Osteocyte (in vitro differentiated cells): ENCODE measurements around the gene FSTL3. TPM values are rescaled to one million over a fixed set of nuclear protein-coding genes. Genes with fewer than 3 reads are reported as not detected.

Experiments
- DNase-seq: peaks from one replicate; pipeline ENCODE4 v3.0.0; 2021; ENCODE audit warnings: mixed read lengths; ENCODE audit not compliant: unreplicated experiment; ENCODE audit errors: extremely low spot score
- H3K27ac Mint-ChIP-seq: one replicate; pipeline ENCODE4 v1.8.0; 2021; ENCODE audit warnings: mild to moderate bottlenecking, mixed read lengths; ENCODE audit not compliant: unreplicated experiment
- H3K27me3 Mint-ChIP-seq: one replicate; pipeline ENCODE4 v1.8.0; 2021; ENCODE audit warnings: mixed read lengths; ENCODE audit not compliant: unreplicated experiment
- H3K36me3 Mint-ChIP-seq: one replicate; pipeline ENCODE4 v1.8.0; 2021; ENCODE audit warnings: mixed read lengths; ENCODE audit not compliant: unreplicated experiment
- H3K4me1 Mint-ChIP-seq: one replicate; pipeline ENCODE4 v1.8.0; 2021; ENCODE audit warnings: mixed read lengths; ENCODE audit not compliant: unreplicated experiment
- H3K4me3 Mint-ChIP-seq: one replicate; pipeline ENCODE4 v1.8.0; 2021; ENCODE audit warnings: mild to moderate bottlenecking, moderate library complexity, mixed read lengths; ENCODE audit not compliant: unreplicated experiment
- H3K9me3 Mint-ChIP-seq: one replicate; pipeline ENCODE4 v1.8.0; 2021; ENCODE audit warnings: mixed read lengths; ENCODE audit not compliant: unreplicated experiment
- total RNA-seq: library from RNA; stranded (reverse); gene quantifications from 2 replicates; pipeline ENCODE4 v1.2.1, GENCODE V29; 2021
- TF ChIP-seq, protein P1 (sequence below): fragments of 200-600 bp; sonication (generic); IDR thresholded peaks from 2 replicates; pipeline ENCODE4 v1.5.0; 2021; ENCODE audit warnings: antibody characterized with exemption, mild to moderate bottlenecking, moderate library complexity

Gene FSTL3
- total RNA-seq, 1 donor from 2014 or later = 109 TPM

DNA sequence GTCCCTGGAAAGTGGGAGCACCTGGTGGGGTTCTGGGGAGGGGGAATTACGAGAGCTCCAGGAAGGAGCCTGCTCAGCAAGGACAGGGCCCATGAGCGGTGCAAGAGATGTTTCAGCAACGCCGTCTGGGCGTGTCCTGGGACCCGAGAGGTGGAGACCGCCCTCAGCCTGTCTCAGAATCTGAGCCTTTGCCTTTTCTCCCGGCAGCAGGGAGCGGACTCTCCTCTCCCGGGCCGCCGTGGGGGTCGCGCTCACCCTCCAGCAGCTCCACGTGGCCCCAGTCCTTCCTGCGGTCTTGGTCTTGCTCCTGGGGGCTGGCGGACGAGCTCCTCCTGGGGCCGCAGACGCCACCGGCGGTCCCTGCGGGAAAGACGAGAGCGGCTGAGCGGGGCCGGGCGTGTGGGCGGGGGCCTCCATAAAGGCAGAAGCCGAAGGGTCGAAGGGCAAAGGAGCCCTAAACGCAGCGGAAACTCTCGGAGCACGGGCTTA, 43.6 kb upstream of the FSTL3 start:
- Mint-ChIP-seq H3K4me3 (peak overlapping the region; percentile 92), H3K36me3 (peaks cover 16% of the 10 kb centered on the region), H3K9me3 (no peaks in the 10 kb centered on the region), H3K4me1 (peaks cover 33% of the 10 kb centered on the region), H3K27ac (peak overlapping the region; percentile 86), H3K27me3 (no peaks in the 10 kb centered on the region)
- TF ChIP-seq, protein P1, sequence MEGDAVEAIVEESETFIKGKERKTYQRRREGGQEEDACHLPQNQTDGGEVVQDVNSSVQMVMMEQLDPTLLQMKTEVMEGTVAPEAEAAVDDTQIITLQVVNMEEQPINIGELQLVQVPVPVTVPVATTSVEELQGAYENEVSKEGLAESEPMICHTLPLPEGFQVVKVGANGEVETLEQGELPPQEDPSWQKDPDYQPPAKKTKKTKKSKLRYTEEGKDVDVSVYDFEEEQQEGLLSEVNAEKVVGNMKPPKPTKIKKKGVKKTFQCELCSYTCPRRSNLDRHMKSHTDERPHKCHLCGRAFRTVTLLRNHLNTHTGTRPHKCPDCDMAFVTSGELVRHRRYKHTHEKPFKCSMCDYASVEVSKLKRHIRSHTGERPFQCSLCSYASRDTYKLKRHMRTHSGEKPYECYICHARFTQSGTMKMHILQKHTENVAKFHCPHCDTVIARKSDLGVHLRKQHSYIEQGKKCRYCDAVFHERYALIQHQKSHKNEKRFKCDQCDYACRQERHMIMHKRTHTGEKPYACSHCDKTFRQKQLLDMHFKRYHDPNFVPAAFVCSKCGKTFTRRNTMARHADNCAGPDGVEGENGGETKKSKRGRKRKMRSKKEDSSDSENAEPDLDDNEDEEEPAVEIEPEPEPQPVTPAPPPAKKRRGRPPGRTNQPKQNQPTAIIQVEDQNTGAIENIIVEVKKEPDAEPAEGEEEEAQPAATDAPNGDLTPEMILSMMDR = no peak
- no peak for DNase-seq

- no peaks in the 10 kb centered on the region for H3K9me3 Mint-ChIP-seq
- peak; percentile 99 for DNase-seq
- peaks cover 15% of the 10 kb centered on the region for H3K36me3 Mint-ChIP-seq
- H3K4me3 Mint-ChIP-seq = peak within 1 kb of the TSS; percentile 92
- TF ChIP-seq, protein P1 = no peak
- peaks cover 32% of the 10 kb centered on the region for H3K4me1 Mint-ChIP-seq
- H3K27ac Mint-ChIP-seq = peak within 1 kb of the TSS; percentile 93
- no peaks in the 10 kb centered on the region for H3K27me3 Mint-ChIP-seq
These were observed 43.0 kb upstream of the FSTL3 start, which contains the start of gene POLRMT for GRCh38 chr19:633068-633785. TSS of gene POLRMT (minus strand) at chr19:633537. CDS start at chr19:633512, 25 bp downstream.

DNA sequence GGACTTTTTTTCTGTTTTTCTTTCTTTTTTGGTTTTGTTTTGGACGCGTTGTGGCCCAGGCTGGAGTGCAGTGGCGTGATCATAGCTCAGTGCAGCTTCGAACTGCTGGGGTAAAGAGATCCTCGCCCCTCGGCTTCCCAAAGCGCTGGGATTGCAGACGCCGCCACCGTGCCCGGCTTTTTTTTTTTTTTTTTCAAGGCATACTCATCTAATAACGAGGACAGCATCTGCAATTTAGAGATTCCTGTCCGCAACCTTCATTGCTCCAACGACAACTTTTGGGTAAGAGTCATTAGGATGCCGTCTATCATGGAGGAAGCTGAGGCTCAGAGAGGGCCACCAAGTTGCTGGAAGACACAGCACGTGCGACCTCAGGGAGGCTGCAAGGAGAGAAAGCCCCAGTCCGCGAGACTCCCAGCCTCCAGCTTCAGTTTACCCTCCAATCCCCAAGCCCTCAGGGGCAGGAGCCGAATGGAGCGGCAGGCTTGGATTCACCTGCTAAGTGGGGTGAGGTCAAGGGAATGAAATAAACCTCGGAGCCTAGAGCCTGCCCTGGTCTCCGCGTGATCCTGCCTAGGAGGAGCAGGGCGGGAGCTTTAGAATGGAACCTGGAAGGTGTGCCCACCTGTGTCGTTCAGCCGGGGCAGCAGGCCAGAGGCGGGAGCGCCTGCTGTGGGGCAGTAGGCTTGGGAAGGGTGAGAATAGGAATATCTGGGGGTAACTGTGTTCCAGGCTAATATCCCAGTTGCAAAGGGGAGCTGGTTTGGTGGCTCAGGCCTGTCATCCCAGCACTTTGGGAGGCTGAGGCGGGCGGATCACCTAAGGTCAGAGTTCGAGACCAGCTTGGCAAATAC, 42.2 kb upstream of the FSTL3 start:
- peaks cover 26% of the 10 kb centered on the region for H3K4me1 Mint-ChIP-seq
- peaks cover 9% of the 10 kb centered on the region for H3K36me3 Mint-ChIP-seq
- H3K9me3 Mint-ChIP-seq = no peaks in the 10 kb centered on the region
- TF ChIP-seq, protein P1 = no peak
- DNase-seq = no peak
- peak overlapping the region; percentile 92 for H3K4me3 Mint-ChIP-seq
- H3K27me3 Mint-ChIP-seq = no peaks in the 10 kb centered on the region
- peak overlapping the region; percentile 93 for H3K27ac Mint-ChIP-seq

DNA sequence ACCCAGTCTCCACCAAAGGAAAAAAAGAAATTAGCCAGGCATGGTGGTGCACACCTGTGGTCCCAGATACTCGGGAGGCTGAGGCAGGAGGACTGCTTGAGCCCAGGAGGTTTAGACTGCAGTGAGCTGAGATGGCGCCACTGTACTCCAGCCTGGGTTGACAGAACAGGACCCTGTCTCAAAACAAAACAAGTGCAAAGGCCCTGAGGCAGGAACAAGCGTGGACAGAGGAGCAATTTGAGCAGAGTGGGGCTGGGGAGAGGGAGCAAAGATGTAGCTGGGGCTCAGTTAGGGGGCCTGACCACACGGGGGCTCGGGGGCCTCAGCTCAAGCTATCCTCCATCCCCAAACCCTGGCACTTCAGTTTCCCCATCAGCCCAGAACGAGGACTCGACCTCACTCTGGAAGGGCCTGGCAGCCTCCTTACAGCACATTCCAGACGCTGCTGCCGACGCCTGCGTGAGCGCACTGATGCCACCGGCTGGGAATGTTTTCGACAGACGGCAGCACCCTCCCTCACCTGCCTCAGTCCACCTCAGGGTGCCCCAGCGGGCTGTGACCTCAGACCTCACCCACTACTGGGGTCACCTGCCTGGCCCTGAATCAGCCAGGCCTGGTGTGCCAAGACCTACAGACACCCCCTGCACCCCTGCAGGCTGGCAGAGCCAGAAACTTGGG, 41.1 kb upstream of the FSTL3 start:
- H3K36me3 Mint-ChIP-seq = peaks cover 6% of the 10 kb centered on the region
- H3K9me3 Mint-ChIP-seq = no peaks in the 10 kb centered on the region
- peaks cover 30% of the 10 kb centered on the region for H3K4me1 Mint-ChIP-seq
- H3K4me3 Mint-ChIP-seq = no peak overlapping the region
- no peaks in the 10 kb centered on the region for H3K27me3 Mint-ChIP-seq
- no peak overlapping the region for H3K27ac Mint-ChIP-seq
- no peak for DNase-seq
- TF ChIP-seq, protein P1 = no peak
